ENCODE data around the gene PSRC1. TPM values are rescaled to one million over a fixed set of nuclear protein-coding genes. Genes with fewer than 3 reads are reported as not detected.

The PSRC1 gene
- total RNA-seq, result 10 to 100 TPM in 1 of 2 donors, 1 to 10 TPM in 1; 6.5 to 36.0 TPM

DNA sequence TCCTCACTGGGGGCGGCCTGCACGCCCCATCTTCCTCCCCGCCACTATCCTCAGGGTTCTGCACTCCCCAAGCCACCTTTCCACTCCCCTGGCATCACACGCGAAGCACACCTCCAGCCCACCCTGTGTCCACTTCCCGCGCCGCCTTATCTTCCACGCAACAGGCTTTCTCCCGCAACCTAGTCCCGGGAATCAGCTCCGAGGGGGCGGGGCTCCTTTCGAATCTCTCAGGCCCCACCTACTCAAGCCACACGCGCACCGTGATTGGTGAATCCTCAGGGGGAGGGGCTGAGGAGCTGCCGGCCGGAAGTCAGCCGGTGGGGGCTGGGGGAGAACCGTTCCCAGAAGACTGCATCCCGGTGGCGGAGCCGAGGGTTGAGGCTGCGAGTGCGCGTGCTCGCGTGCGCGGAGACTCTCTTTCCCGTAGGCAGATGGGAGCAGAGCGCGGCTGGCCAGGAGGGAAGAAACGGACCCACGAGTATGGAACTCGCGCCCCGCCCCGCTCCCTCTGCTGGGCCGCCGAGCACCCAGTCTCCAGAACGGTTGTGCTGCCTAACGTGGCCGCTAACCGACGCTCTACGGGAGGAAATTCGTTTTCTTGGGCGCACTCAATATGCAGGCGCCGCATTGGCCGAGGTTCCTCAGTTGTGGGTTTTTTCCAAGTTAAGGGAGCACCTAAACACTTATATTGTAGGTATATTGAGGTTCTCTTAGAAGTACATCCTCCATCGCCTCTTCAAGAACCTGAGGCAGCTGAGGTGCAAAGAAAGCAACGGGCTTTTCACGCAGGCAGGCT, at the start of gene PSRC1:
Gene PSRC1 (minus strand): TSS at position 194 of the 796 bp plus-strand sequence.
- H3K36me3 ChIP-seq, result no peaks in the 10 kb centered on the region
- TF ChIP-seq, protein P1, sequence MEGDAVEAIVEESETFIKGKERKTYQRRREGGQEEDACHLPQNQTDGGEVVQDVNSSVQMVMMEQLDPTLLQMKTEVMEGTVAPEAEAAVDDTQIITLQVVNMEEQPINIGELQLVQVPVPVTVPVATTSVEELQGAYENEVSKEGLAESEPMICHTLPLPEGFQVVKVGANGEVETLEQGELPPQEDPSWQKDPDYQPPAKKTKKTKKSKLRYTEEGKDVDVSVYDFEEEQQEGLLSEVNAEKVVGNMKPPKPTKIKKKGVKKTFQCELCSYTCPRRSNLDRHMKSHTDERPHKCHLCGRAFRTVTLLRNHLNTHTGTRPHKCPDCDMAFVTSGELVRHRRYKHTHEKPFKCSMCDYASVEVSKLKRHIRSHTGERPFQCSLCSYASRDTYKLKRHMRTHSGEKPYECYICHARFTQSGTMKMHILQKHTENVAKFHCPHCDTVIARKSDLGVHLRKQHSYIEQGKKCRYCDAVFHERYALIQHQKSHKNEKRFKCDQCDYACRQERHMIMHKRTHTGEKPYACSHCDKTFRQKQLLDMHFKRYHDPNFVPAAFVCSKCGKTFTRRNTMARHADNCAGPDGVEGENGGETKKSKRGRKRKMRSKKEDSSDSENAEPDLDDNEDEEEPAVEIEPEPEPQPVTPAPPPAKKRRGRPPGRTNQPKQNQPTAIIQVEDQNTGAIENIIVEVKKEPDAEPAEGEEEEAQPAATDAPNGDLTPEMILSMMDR (IDR thresholded peaks at IDR 0.05), result peak; percentile 33
- peak within 1 kb of the TSS; percentile 93 for H3K27ac ChIP-seq
- peak within 1 kb of the TSS; percentile 57 for H3K4me3 ChIP-seq
- peaks cover 11% of the 10 kb centered on the region for H3K4me1 ChIP-seq
- no peaks in the 10 kb centered on the region for H3K27me3 ChIP-seq
- DNase-seq, result peak; percentile 99
- H3K9me3 ChIP-seq, result no peaks in the 10 kb centered on the region
- H3K9ac ChIP-seq (ENCODE audit: low read depth in 2 of 2, low read length in 2 of 2), result peak within 1 kb of the TSS; percentile 78 to 88
- intact Hi-C loops (cut with DNase I), result loop anchor here (5.0 kb wide), 1 partner anchor 114 kb away; the partner anchor contains the start of gene SORT1

DNA sequence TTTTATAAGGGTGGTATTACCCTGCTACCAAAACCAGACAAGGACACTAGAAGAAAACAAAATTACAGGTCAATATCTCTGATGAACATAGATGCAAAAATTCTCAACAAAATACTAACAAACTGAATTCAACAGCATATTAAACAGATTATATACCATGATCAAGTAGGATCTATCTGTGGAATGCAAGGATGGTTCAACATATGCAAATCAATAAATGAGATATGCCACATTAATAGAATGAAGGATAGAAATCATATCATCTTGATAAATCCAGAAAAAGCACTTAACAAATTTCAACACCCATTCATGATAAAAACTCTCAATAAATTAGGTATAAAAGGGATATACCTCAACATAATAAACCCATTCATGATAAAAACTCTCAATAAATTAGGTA, 48.2 kb upstream of the PSRC1 start:
- Histone ChIP-seq H3K4me3 (no peak overlapping the region), H3K9ac (ENCODE audit: low read depth in 2 of 2, low read length in 2 of 2) (no peak overlapping the region), H3K27me3 (no peaks in the 10 kb centered on the region), H3K36me3 (peaks cover 3% of the 10 kb centered on the region), H3K9me3 (no peaks in the 10 kb centered on the region), H3K27ac (no peak overlapping the region), H3K4me1 (no peaks in the 10 kb centered on the region)
- TF ChIP-seq, protein P1 (IDR thresholded peaks at IDR 0.05), result no peak
- DNase-seq, result no peak
- intact Hi-C loops (cut with DNase I), result no loop called here

DNA sequence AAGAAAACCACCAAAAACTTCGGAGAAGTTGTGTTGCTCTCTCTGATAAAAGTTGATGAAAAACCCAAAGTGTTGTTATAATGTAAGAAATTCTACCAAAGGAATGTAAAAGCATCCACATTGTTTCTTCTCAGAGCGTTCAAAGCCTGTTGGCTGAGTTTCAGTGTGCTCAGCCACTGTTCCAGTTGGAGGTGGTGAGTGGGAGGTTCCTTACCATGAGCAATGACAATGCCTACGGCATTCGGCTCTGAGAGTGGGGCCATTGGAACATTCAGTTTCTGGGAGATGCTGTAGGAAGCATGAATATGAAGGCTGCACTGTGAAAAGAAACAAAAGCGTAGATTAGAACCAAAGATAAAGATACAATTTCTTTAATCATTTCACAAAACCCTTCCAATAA, 44.3 kb upstream of the PSRC1 start:
- no peaks in the 10 kb centered on the region for H3K4me1 ChIP-seq
- no peaks in the 10 kb centered on the region for H3K27me3 ChIP-seq
- DNase-seq, result no peak
- no peak overlapping the region for H3K9ac ChIP-seq (ENCODE audit: low read depth in 2 of 2, low read length in 2 of 2)
- H3K27ac ChIP-seq, result no peak overlapping the region
- no peaks in the 10 kb centered on the region for H3K9me3 ChIP-seq
- no peak overlapping the region for H3K4me3 ChIP-seq
- intact Hi-C loops (cut with DNase I), result no loop called here
- peaks cover 5% of the 10 kb centered on the region for H3K36me3 ChIP-seq
- TF ChIP-seq, protein P1 (IDR thresholded peaks at IDR 0.05), result no peak

DNA sequence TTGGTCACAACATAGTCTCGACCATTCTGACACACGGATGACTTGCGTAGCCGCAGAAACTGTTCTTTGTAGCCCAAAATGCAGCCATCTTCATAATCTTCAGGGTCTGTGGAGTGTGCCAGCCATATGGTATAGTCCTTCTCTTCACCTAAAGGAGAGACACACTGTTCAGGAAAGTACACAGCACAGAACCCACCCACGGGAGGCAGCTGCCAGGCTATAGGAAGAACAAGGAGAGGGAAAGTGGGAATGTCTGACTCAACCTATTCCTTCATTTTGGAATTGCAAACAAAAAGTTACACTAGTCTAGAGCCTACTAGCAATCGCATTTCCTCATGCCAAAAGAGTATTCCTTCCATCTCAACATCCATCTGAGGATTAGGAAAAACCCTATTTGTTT, 40.0 kb upstream of the PSRC1 start:
- H3K4me1 ChIP-seq, result no peaks in the 10 kb centered on the region
- no peak overlapping the region for H3K27ac ChIP-seq
- intact Hi-C loops (cut with DNase I), result no loop called here
- no peak overlapping the region for H3K4me3 ChIP-seq
- H3K36me3 ChIP-seq, result peaks cover 5% of the 10 kb centered on the region
- no peak overlapping the region for H3K9ac ChIP-seq (ENCODE audit: low read depth in 2 of 2, low read length in 2 of 2)
- DNase-seq, result no peak
- no peaks in the 10 kb centered on the region for H3K27me3 ChIP-seq
- TF ChIP-seq, protein P1 (IDR thresholded peaks at IDR 0.05), result no peak
- H3K9me3 ChIP-seq, result no peaks in the 10 kb centered on the region

DNA sequence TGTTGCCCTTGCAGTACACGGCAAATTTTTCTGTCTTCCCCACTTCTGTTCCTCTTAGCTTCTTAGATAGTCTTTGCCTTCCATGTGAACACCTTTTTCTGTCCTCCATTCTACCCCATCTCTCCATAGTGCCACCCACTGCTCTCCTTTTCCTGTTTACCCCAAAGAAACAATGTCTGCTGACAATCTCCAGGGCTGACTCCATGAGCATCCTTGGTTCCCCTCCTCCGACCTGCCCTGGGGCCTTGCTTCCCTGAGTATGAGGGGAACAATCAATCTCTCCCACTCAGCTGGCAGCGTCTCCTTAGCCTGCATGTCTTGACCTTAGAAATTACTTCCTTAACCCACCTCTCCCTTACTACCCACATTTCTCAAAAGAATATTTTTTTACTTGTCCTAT, 36.2 kb upstream of the PSRC1 start:
- no peak overlapping the region for H3K27ac ChIP-seq
- intact Hi-C loops (cut with DNase I), result no loop called here
- no peaks in the 10 kb centered on the region for H3K27me3 ChIP-seq
- no peak overlapping the region for H3K9ac ChIP-seq (ENCODE audit: low read depth in 2 of 2, low read length in 2 of 2)
- no peaks in the 10 kb centered on the region for H3K9me3 ChIP-seq
- peaks cover 5% of the 10 kb centered on the region for H3K36me3 ChIP-seq
- TF ChIP-seq, protein P1 (IDR thresholded peaks at IDR 0.05), result no peak
- no peak overlapping the region for H3K4me3 ChIP-seq
- DNase-seq, result no peak
- no peaks in the 10 kb centered on the region for H3K4me1 ChIP-seq

All from colonic mucosa (tissue), 4 donors.